Lower leg skin (tissue), 3 donors: Measurements from ENCODE around the gene FILIP1.

Experiments
- CTCF ChIP-seq, 3 donors: fragments of 450-650 bp; IDR thresholded peaks; one replicate each; pipeline ENCODE4 v1.5.1; 2016; ENCODE audit warnings: antibody characterized with exemption in 3 of 3, mild to moderate bottlenecking in 3 of 3, moderate library complexity in 2 of 3
- POLR2A ChIP-seq, 2 donors: fragments of 450-650 bp; IDR thresholded peaks; one replicate each; pipeline ENCODE4 v1.6.1; 2016 to 2017; ENCODE audit warnings: antibody characterized with exemption in 2 of 2, mild to moderate bottlenecking in 1 of 2, moderate library complexity in 1 of 2

- TF ChIP-seq CTCF (IDR thresholded peaks at IDR 0.05) (no peak), POLR2A (IDR thresholded peaks at IDR 0.05) (no peak)
Observed at GRCh38 chr6:75250552-75250951, 243.0 kb downstream of the FILIP1 start.
